ENCODE measurements around the gene KCTD5. TPM values are rescaled to one million over a fixed set of nuclear protein-coding genes. Genes with fewer than 3 reads are reported as not detected.

Gene KCTD5
- total and polyA plus RNA-seq, 9 of the 15 experiments (the other 6 are each of a cell fraction or from before 2014, with no cell fraction given): 0.73 to 58.3 (median 32.3) TPM

DNA sequence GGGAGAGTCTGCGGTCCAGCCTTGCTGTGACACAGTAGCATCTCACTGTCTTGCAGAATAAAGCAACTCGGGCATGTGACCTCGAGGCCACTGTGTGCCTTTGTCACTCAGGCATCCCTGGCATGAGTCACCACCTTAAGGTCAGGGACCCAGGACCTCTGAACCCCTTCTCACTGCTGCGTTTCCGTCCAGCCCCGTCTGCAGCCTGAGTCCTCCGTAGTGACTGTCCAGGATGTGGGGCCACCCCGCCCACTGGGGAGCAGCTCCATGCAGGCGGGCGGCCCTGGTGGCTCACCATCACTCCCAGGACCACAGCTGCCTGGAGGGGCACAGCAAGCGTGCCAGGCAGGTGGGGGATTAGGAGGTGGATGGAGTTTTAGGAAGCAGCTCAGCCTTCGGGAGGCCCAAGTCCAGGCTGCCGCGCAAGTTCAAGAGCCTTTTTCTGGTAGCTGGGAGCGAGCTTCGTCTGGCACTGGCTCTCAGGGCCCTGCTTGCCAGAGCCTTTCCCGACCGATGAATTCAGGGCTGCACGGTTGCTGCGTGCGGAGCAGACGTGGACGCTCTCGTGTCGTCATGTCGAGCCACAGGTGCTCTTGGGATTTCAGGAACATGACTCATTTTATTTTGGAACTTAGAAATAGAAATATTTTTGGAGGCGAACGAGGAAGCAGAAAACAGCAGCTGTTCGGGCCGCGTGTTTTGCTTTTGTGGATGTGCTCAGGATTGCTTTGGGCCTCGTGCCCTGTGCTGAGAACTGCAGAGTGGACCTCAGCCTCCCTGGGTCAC lies 16.8 kb downstream of the KCTD5 start:
- no peak for FAIRE-seq
- H4K20me1 ChIP-seq (replicated peaks; ENCODE audit: control insufficient read depth, insufficient read depth, low read length): no peaks in the 10 kb centered on the region; the same call in 1 of the 2 replicates
- no peak for ATAC-seq
- no peaks in the 10 kb centered on the region for H3K79me2 ChIP-seq (ENCODE audit: control insufficient read depth, insufficient read depth, low read length)
- H3K4me2 ChIP-seq (ENCODE audit: insufficient read depth, low read length): no peak overlapping the region
- DNase-seq (ENCODE audit: extremely low read depth in 1 of 4, low spot score in 3 of 4): no peak
- peaks cover 0 to 17% of the 10 kb centered on the region in 2 experiments; a peak in 1 of 5 replicates for H3K4me1 ChIP-seq (replicated peaks in 1 of 2; ENCODE audit: control insufficient read depth in 2 of 2, insufficient read depth in 2 of 2, low read length in 2 of 2)
- peak overlapping the region in 1 of 2 experiments; percentile 71; a peak in 2 of 4 replicates for H3K9ac ChIP-seq (ENCODE audit: insufficient read depth in 1 of 2, low read depth in 2 of 2, low read length in 2 of 2)
- in situ Hi-C loops (cut with MboI) (no loop called here), intact Hi-C loops (cut with micrococcal nuclease) (no loop called here)
- no peak overlapping the region for H2AFZ ChIP-seq (ENCODE audit: low read depth, low read length)
- BruUV-seq (replicated peaks): no TSS peak
- no peaks in the 10 kb centered on the region for H3K9me1 ChIP-seq (ENCODE audit: control insufficient read depth, insufficient read depth, low read length)
- 83% methylated on average over 32 of the region's 32 CpGs for WGBS (ENCODE audit: insufficient coverage, low coverage, missing lambda C conversion rate)
- H3K36me3 ChIP-seq (ENCODE audit: control insufficient read depth, insufficient read depth, low read length): peaks cover 66% of the 10 kb centered on the region; the same call in 2 of the 3 replicates
- H3K9me3 ChIP-seq (replicated peaks; ENCODE audit: control insufficient read depth, insufficient read depth, low read depth, low read length): no peaks in the 10 kb centered on the region
- ChIA-PET POLR2A (interaction anchor here (0.6 to 1.0 kb wide), 3 partner anchors 8 to 225 kb away, joined by 3 to 7 read pairs (median 4); no protein-coding TSS in a partner anchor), CTCF (ENCODE audit: low intra/inter-chr PET ratio) (no interaction called here)
- H3K4me3 ChIP-seq: no peak overlapping the region
- H3K27me3 ChIP-seq (ENCODE audit: control insufficient read depth in 2 of 2, insufficient read depth in 2 of 2, low read length in 2 of 2): no peaks in the 10 kb centered on the region
- no peak overlapping the region for H3K27ac ChIP-seq (ENCODE audit: extremely low read depth, low read depth, low read length)
- TF ChIP-seq CBX3 (IDR thresholded peaks at IDR 0.05; ENCODE audit: borderline replicate concordance in 1 of 2, low read length in 2 of 2) (no peak), OTX1 (CRISPR knock-in tag; IDR thresholded peaks at IDR 0.05) (no peak), SMC3 (conservative IDR thresholded peaks at IDR 0.05; ENCODE audit: insufficient read depth, low read depth, low read length) (no peak), SMARCE1 (IDR thresholded peaks at IDR 0.05) (no peak), ETV5 (CRISPR knock-in tag; IDR thresholded peaks at IDR 0.05; ENCODE audit: low read depth) (no peak), FOSL1 (tag; conservative IDR thresholded peaks at IDR 0.05) (no peak), CLOCK (CRISPR knock-in tag; IDR thresholded peaks at IDR 0.05; ENCODE audit: borderline replicate concordance) (no peak), ETS2 (tag; IDR thresholded peaks at IDR 0.05; ENCODE audit: borderline replicate concordance, poor library complexity, severe bottlenecking) (no peak), ETV6 (IDR thresholded peaks at IDR 0.05; ENCODE audit: borderline replicate concordance in 1 of 2, low read depth in 2 of 2, low read length in 1 of 2) (no peak), ETV6 (CRISPR knock-in tag; IDR thresholded peaks at IDR 0.05; ENCODE audit: borderline replicate concordance) (no peak), EGR1 (conservative IDR thresholded peaks at IDR 0.05) (no peak)
- TF ChIP-seq, protein P1, sequence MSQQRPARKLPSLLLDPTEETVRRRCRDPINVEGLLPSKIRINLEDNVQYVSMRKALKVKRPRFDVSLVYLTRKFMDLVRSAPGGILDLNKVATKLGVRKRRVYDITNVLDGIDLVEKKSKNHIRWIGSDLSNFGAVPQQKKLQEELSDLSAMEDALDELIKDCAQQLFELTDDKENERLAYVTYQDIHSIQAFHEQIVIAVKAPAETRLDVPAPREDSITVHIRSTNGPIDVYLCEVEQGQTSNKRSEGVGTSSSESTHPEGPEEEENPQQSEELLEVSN (IDR thresholded peaks at IDR 0.05; ENCODE audit: borderline replicate concordance in 1 of 2, extremely low read depth in 1 of 2, insufficient read depth in 1 of 2, insufficient read length in 1 of 2, low read depth in 1 of 2, low read length in 1 of 2, poor library complexity in 1 of 2, severe bottlenecking in 1 of 2): no peak
- TF ChIP-seq, protein P2, sequence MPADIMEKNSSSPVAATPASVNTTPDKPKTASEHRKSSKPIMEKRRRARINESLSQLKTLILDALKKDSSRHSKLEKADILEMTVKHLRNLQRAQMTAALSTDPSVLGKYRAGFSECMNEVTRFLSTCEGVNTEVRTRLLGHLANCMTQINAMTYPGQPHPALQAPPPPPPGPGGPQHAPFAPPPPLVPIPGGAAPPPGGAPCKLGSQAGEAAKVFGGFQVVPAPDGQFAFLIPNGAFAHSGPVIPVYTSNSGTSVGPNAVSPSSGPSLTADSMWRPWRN (IDR thresholded peaks at IDR 0.05; ENCODE audit: low read depth): no peak
